GM06990 (cell line): ENCODE measurements around the gene CRADD.

Source experiments
- DNase-seq: peaks from one replicate; pipeline ENCODE4 v3.0.0-alpha.2; 2011; ENCODE audit not compliant: insufficient read length; ENCODE audit errors: extremely low read depth
- H3K27me3 ChIP-seq: replicated peaks from 2 replicates; pipeline ENCODE4 v1.6.0; 2011; ENCODE audit warnings: low read length; ENCODE audit not compliant: control insufficient read depth, insufficient read depth
- H3K36me3 ChIP-seq: 2 replicates; pipeline ENCODE4 v1.5.1; 2011; ENCODE audit warnings: low read length; ENCODE audit not compliant: control insufficient read depth, insufficient read depth
- H3K4me3 ChIP-seq: replicated peaks from 2 replicates; pipeline ENCODE4 v1.5.1; 2011; ENCODE audit warnings: low read depth, mild to moderate bottlenecking, control low read depth, low read length
- TF ChIP-seq, protein P1 (sequence below): IDR thresholded peaks from 2 replicates; pipeline ENCODE4 v1.5.1; 2011; ENCODE audit warnings: low read length, control low read depth, mild to moderate bottlenecking, inconsistent platforms; ENCODE audit not compliant: insufficient read depth, poor library complexity, severe bottlenecking

The CRADD gene

DNA sequence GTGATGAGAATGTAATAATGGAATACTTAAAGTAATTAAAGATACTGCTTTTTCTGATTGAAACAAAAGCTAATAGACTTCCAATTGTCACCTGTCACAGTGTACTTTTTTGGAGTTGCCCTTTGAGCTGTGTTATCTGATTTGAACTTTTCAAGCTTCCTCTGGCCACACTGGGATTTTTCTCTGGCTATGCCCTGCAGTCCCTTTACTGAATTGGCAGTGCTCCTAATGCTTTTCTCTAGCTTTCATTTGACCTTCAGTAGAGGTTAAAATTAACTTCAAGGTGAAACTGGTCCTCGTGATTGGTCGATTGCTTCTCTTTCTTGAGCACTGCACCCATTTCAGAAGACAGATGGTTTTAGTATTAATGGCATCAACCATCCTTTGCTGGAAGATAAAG is 89.2 kb downstream of the CRADD start:
- Histone ChIP-seq H3K4me3 (no peak overlapping the region), H3K36me3 (no peaks in the 10 kb centered on the region), H3K27me3 (no peaks in the 10 kb centered on the region)
- DNase-seq = no peak
- TF ChIP-seq, protein P1, sequence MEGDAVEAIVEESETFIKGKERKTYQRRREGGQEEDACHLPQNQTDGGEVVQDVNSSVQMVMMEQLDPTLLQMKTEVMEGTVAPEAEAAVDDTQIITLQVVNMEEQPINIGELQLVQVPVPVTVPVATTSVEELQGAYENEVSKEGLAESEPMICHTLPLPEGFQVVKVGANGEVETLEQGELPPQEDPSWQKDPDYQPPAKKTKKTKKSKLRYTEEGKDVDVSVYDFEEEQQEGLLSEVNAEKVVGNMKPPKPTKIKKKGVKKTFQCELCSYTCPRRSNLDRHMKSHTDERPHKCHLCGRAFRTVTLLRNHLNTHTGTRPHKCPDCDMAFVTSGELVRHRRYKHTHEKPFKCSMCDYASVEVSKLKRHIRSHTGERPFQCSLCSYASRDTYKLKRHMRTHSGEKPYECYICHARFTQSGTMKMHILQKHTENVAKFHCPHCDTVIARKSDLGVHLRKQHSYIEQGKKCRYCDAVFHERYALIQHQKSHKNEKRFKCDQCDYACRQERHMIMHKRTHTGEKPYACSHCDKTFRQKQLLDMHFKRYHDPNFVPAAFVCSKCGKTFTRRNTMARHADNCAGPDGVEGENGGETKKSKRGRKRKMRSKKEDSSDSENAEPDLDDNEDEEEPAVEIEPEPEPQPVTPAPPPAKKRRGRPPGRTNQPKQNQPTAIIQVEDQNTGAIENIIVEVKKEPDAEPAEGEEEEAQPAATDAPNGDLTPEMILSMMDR = no peak

DNA sequence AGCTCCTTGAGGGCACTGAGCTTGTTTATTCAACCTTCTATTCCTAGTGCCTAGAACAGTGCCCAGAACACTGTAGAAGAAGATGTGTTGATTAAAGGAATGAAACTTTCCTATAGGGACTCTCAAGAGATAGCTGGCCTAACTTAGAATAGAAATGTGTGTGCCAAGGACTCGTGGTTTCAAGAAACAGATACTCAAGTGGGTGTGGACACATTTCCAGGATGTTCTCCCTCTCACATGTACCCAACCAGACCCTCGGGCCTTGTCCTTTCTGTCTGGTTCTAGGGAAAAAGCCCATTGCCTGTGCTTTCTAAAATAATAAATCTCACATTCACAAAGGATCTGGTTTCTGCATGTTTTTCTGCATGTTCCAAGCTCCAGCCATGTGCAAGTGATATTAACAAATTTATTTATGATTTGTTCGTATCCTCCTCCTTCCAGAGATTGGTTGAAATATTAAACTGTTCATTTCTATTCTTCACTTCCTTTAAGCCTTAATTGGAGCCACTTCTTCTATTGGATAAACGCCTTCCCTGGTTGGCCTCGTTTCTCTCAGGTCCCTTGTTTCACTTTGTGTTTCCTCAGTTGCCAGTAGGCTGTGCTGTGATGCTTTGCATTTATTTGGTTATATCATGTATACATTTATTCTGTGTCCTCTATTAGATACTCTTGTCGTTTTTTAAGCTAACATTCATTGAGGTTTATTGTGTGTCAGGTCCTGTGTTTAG is 89.8 kb downstream of the CRADD start:
- H3K27me3 ChIP-seq = no peaks in the 10 kb centered on the region
- DNase-seq = no peak
- H3K36me3 ChIP-seq = no peaks in the 10 kb centered on the region
- no peak overlapping the region for H3K4me3 ChIP-seq
- TF ChIP-seq, protein P1 = peak; percentile 51

DNA sequence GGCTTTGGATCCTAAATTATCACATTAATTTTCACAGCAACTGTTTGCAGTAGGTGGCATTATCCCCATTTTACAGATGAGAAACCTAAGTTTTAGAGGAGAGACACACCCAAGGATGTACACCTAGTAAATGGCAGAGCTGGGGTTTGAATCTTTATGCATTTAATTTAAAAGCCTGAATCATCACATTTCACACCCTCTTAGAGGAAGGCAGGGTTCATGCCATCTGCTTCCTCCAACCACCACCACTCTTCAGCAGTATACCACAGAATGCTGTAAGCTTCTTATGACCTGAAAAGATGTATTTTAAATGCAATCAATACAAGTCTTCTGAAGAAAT is 90.3 kb downstream of the CRADD start:
- TF ChIP-seq, protein P1 = no peak
- H3K4me3 ChIP-seq = no peak overlapping the region
- H3K27me3 ChIP-seq = no peaks in the 10 kb centered on the region
- no peaks in the 10 kb centered on the region for H3K36me3 ChIP-seq
- no peak for DNase-seq

DNA sequence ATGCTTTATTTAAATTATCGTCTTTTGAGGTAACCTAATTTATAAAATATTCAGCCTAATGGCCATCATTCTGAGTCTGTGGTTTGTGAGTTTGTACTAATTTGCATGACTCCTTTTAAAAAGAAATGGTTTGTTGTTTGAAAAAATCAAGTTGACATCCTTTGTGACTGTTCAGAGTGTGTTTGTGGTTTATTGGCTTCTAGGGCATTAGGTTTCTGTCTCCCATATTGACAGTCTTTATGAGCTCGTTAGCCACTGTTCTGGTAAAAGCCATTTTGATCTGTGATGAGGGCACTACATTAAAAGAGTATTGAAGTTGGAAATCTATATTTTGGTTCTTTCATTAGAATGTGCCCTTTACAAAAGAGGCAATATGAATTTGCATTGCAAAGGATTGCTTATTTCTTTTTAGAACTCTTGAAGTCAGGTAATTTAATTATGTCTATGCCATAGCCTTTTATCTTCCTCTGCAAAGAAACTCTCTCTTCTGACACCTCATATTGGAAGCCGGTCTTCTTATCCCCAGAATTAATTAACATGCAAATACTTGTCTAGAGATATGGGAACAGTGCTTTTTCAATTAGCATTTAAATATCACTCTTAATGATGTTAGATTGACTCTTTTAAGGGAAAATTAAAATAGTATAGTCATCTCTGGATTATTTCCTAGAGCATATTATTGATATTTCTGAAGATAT is 95.0 kb downstream of the CRADD start:
- H3K4me3 ChIP-seq = no peak overlapping the region
- no peaks in the 10 kb centered on the region for H3K27me3 ChIP-seq
- TF ChIP-seq, protein P1 = no peak
- DNase-seq = no peak
- H3K36me3 ChIP-seq = no peaks in the 10 kb centered on the region

DNA sequence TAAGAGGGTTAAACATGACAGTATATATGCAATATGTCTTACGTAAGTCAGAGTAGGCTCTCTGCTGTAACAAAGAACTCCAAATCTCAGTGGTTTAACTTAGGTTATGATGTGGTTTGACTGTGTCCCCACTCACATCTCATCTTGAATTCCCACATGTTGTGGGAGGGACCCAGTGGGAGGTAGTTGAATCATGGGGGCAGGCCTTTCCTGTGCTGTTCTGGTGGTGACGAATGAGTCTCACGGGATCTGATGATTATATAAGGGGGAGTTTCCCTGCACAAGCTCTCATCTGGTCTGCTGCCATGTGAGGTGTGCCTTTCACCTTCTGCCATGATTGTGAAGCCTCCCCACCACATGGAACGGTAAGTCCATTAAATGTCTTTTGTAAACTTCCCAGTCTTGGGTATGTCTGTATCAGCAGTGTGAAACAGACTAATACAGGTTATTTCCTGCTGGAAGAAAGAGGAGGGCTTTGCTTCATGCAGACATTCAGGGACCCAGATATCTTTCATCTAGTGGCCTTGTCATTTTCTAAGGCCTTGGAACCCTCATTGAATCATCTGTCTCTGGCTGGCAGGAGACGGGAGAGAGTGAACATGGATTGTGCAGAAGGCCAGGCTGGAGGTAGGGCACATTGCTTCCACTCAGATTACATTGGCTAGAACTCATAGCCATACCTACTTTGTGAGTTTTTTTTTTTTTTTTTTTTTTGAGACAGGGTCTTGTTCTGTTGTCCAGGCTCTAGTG is 96.1 kb downstream of the CRADD start:
- no peak overlapping the region for H3K4me3 ChIP-seq
- TF ChIP-seq, protein P1 = no peak
- DNase-seq = no peak
- H3K27me3 ChIP-seq = no peaks in the 10 kb centered on the region
- no peaks in the 10 kb centered on the region for H3K36me3 ChIP-seq
